SK-N-SH (cell line): Measurements from ENCODE around the gene DAPP1.

Experiments
- CTCF ChIP-seq: fragments of 200-600 bp; sonication (generic); IDR thresholded peaks from 2 replicates; pipeline ENCODE4 v1.6.1; 2017; ENCODE audit warnings: antibody characterized with exemption, mild to moderate bottlenecking, moderate library complexity
- MAX ChIP-seq: IDR thresholded peaks from 2 replicates; pipeline ENCODE4 v1.4.0; 2012; ENCODE audit warnings: low read depth
- MXI1 ChIP-seq: IDR thresholded peaks from 2 replicates; pipeline ENCODE4 v1.6.1; 2012; ENCODE audit warnings: mild to moderate bottlenecking, low read depth, low read length, improper control_type of control experiment
- POLR2AphosphoS5 ChIP-seq: IDR thresholded peaks from 2 replicates; pipeline ENCODE4 v1.6.1; 2012; ENCODE audit warnings: low read depth, low read length
- RAD21 ChIP-seq: IDR thresholded peaks from 2 replicates; pipeline ENCODE4 v1.6.1; 2012; ENCODE audit warnings: mild to moderate bottlenecking, low read length
- SIN3A ChIP-seq: IDR thresholded peaks from 2 replicates; pipeline ENCODE4 v1.6.1; 2012; ENCODE audit warnings: low read depth, mild to moderate bottlenecking, low read length, moderate library complexity, borderline replicate concordance
- TEAD4 ChIP-seq: IDR thresholded peaks from 2 replicates; pipeline ENCODE4 v1.4.0; 2012; ENCODE audit warnings: mild to moderate bottlenecking, borderline replicate concordance; ENCODE audit not compliant: insufficient read depth
- YY1 ChIP-seq: IDR thresholded peaks from 2 replicates; pipeline ENCODE4 v1.4.0; 2012; ENCODE audit warnings: low read depth, mild to moderate bottlenecking
- TF ChIP-seq, protein P1 (sequence below): fragments of 150-350 bp; IDR thresholded peaks from 2 replicates; pipeline ENCODE4 v1.6.1; 2017; ENCODE audit warnings: antibody characterized with exemption, low read length, low read depth, borderline replicate concordance

DNA sequence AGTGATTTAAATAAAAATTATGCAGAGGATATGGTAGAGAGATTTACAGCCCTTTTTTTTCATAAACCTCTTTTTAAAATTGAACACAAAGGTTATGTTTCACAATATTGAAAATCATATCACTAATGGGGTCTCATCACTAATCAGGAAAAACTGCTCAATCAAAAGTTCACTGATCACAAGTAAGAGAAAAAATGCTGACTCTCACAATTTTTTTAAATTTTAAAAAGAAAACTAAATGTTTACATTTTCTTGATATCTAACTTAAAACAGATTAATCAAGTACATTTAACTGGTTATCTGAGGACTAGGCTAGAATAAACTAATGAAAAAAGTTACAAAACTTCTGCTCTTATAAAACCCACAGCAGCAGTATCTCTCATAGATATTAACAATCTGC lies 69.1 kb downstream of the DAPP1 start:
- TF ChIP-seq RAD21 (no peak), YY1 (no peak), TEAD4 (no peak), CTCF (no peak), POLR2AphosphoS5 (no peak), MAX (no peak), SIN3A (no peak), MXI1 (no peak)
- TF ChIP-seq, protein P1, sequence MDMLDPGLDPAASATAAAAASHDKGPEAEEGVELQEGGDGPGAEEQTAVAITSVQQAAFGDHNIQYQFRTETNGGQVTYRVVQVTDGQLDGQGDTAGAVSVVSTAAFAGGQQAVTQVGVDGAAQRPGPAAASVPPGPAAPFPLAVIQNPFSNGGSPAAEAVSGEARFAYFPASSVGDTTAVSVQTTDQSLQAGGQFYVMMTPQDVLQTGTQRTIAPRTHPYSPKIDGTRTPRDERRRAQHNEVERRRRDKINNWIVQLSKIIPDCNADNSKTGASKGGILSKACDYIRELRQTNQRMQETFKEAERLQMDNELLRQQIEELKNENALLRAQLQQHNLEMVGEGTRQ: no peak
